Right hindlimb (tissue), 1 donor: ENCODE results near the gene ZSWIM6.

ENCODE experiments used
- DNase-seq: peaks from one replicate; pipeline ENCODE4 v3.0.0-alpha.2; 2018

The ZSWIM6 gene

DNA sequence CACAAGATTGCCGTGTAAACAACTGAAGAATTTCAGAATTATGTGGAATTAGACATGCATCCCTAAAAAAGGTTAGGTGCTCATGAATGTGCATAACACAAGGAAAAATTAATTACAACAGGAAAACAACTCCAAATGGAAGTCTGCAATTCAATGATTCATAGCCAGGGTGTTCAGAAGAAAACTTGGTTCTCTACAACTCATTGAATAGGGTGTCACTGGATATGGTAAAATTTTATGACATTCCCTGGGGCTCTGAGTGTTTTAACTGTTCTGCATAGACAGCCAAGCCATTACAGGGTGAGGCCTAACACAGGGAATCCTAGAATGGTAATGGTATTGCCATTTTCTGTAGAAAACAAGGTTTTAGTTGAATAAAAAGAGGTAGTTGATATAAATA lies 24.4 kb upstream of the ZSWIM6 start:
- DNase-seq = no peak

DNA sequence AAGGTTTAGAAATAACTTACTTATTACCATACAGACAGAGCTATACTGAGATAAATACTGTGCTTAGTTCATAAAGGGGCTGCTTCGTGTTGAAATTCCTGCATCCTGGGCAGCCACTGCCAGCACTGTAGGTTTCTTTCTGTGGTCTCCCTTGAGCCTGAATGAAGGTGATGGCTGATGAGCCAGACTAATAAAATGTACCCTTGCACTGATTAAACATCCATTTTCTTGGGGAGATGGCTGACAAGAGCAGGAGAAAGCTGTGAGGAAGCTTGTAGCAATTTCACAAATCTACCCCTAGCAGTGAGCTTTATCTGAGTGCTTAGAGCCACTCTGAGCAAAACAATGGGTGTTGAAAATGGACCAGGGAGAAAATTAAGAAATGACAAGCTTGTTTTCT lies 23.3 kb upstream of the ZSWIM6 start:
- DNase-seq = no peak

DNA sequence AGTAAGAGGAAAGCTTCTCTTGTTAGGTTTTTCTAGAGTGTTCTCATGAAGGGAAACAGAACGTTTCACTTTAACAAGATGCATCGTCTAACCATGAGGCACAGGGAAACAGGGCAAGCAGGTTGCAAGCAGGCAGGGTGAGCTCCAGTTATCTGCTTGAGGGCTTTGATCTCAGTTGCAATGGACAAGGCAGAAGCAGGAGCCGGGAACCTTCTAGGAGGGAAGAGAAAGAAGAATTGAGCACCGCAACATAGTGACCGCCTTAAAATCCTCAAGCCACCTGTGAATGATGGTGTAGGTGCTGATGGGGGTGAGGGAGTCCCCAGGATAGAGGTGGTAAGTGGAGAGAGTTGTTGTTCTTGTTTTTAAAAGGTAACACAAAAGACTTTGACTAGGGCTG lies 22.9 kb upstream of the ZSWIM6 start:
- DNase-seq = no peak

DNA sequence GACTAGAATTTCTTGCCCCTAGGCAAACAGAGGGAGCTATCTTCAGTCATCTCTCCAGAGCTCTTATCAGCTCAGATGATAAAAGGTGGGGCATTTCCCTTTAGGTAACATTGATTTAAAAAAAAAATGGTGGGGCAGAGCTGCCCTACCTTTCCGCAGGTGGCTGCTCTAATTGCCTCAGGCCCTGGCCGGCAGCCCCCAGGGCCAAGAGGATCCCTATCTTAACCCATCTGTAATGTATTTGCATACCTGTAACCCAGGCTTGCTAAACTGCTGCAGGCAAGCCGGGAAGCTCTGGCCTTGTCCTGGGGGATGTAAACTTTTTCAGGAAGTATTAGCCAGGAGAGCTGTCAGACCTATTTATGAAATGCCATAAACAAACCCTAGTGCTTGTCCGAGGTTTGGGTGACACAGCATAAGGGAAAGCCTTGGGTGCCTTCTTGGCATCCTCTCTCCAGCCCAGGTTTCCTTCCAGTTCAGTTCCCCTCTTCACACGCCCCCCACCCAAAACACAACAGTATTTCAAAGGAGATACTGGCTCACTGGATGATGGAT lies 20.9 kb upstream of the ZSWIM6 start:
- DNase-seq = no peak

DNA sequence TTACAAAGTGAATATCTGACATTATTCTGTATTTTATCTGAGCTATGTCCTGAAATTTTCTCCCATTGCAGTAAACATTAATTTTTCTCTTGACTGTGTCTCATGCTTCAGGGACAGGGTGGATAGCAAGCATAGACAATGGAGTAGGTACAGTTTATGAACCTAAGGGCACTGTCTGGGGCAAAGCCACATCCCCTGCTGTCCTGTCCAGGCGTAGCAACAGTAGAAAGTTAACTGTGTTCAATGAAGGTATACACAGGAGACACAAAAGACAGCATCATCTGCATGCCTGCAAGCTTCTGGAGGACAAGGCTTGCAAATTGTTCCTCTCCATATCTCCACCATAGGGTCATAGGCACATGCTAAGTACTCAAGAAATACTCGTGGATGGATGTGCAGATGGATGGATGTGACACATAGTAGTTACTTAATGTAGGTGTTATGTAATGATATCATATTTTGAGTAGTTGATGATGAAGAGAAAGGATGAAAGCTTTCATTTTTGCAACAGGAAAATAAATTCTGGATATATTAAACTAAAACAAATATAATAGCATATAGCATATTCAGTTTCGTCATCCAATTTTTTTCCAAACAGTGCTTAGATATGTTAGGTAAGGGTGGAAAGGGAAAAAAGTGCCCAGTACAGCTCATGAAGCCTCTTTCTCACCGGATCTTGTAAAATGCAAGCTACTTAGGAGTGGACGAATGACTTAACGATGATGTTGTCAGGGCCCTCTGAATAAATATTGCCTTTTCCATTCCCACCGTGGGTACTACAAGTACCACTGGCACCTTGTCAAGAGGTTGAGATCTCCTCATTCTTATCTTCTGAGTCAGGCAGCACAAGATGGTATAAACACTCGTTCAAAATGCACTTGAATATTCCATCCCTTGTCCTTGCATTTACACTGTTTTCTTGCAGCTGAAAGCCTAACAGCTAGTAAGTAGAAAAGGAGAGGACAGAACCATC lies 19.9 kb upstream of the ZSWIM6 start:
- no peak for DNase-seq

DNA sequence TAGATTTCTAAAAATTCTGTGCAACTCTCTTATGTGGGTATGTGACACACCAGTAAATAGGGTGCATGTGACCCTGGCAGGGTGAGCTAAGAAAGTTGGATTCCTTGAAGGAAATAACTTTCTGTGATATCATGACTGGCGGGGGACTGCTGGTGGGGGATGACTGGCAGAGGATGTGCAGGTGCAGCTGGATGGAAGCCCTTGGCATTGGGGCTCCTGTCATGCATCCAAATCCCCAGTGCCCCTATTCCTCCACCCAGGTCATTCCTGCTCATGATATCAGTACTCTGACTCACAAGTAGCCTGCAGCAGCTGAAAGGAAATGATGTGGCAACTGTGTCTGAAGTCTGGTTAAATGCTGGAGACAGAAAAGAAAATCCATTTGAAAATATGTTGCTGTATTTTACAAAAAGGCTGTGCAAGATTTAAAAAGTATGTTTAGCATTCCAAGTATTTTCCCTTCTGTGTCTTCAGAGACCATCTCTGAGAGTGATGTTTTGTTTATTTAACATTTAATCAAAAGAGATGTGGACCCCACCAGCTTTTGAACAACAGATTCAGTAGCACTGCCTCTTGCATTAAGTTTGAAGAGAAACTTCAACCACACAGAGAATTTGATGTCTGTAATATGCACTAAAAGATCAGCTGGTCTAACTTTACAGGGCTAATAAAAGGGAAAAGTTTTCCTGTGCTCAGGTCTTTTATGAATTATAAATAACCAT lies 17.9 kb upstream of the ZSWIM6 start:
- DNase-seq = no peak

DNA sequence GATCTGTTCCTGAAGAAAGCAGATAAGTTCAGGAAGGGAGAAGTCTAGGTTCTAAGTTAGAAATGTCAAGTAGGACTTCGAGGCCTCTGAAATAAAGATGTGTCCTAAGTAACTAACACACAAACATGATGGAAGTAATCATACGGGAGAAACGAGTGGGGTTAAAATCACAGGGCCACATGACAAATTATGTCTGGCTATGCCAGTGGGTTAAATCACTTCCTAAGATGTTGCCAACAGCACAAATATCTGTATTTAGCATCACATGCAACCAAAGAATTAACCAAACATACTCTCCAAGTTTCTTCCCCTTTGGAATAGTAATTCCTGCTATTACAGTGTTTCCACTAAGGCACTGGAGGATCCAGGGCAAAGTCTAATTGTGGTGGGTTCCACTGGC lies 13.7 kb upstream of the ZSWIM6 start:
- no peak for DNase-seq

DNA sequence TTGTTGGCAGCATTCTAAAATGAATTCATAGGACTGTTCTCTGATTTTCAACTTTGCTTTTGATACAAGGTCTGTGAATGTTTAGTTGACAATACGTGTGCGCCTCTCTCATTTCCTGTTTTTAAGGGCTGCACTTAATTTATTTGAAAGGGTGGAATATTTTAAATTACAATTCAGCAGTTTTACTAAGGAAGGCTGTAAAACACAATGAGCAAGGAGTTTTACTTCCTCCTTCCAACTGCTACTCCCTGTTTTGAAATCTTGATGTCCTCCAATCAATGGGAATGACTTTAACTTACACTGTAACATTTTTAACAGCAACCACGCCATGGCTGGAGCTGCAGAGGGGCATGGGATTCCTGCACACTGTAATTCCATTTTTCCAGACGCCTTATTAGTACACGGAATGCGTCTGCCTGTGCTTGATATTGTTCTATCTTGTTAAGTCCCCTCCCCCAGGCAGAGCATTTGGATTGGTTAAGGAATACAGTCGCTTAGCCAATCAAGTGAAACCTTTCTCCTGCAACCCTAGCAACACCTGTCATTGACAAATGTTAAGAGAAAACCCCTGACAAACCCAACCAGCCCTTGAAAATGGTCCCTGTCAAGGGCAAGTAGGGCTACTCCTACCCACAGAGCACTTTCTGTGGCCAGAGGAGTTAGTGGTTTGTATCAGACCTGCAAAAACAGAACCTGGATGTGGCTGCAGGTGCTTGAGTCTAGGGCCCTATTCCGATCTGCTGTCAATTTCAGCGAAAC lies 12.5 kb upstream of the ZSWIM6 start:
- no peak for DNase-seq

DNA sequence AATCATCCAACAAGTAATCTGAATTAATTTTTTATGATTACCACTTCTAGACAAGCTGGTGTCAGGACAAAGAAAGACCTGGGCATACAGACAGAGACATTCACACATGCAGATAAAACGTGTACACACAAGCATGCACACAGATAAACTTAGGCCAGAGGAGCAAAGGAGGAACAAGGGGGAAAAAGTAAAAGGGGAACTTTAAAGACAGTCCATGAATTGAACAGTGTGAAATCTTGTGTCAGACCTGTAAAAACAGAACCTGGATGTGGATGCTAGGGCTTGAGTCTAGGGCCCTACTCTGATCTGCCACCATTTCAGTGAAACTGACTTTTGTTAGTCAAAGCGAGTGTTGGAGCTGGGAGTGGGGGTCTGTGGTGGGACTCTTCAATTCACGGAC lies 11.2 kb upstream of the ZSWIM6 start:
- no peak for DNase-seq

DNA sequence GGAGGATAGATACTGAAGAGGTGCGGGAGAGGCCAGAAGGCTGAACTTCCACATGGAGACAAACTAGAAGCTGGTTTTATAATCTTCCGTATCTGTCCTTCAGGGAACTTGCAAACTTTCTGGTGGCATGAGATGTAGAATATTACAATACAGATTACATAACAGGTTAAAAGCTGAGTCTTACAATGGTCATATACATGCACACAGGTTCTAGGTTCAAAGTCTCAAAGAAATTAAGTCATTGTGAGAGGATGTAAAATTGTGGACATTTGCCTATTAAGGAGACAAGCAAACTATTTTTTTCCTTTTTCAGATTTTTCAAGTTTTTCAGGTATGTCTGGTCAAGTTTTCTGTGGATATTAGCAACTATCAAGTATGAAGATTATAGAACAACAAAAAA lies 10.4 kb upstream of the ZSWIM6 start:
- DNase-seq = no peak

DNA sequence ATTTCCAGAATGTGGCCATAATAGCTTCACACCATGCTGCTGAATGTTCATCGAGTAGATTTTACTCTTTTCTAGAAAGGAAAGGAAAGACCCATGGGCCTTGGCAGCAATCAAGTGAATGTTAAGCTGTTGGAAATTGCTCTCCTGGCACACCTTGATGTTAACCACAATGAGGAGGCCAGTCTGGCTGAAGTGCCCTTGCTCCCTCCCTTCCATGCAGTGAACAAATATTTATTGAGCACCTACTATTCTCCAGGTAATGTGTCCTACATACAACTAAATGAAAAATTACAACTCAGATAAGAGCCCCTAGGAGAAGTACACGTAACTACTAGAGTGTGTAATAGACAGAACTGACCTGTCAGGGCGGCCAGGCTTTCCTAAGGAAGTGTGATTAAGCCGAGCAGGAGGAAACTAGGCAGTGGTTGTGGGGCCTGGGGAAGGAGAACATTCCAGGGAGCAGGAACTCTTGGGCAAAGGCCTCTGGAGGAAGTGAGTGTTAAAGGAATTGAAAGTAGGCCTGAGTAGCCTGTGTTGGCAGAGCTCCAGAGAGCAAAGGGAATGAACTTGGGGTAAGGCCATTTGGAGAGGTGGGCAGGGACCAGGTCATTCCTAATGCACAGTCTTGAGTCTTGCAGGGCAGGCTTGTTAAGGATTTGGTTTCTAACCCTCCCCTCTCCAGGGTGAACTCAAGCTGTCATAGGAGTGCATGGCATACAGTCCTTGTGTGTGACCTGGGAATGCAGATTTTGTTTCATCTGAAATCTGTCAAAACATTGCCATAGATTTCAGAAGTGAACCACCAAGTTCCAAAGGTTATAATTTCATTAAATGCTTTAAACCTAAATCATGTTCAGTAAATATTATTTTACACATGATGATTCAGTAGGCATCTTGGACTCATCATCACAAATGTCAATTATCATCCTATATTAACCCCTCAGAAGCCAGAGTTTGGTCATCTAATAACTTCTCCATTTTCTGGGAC lies 9.0 kb upstream of the ZSWIM6 start:
- no peak for DNase-seq

DNA sequence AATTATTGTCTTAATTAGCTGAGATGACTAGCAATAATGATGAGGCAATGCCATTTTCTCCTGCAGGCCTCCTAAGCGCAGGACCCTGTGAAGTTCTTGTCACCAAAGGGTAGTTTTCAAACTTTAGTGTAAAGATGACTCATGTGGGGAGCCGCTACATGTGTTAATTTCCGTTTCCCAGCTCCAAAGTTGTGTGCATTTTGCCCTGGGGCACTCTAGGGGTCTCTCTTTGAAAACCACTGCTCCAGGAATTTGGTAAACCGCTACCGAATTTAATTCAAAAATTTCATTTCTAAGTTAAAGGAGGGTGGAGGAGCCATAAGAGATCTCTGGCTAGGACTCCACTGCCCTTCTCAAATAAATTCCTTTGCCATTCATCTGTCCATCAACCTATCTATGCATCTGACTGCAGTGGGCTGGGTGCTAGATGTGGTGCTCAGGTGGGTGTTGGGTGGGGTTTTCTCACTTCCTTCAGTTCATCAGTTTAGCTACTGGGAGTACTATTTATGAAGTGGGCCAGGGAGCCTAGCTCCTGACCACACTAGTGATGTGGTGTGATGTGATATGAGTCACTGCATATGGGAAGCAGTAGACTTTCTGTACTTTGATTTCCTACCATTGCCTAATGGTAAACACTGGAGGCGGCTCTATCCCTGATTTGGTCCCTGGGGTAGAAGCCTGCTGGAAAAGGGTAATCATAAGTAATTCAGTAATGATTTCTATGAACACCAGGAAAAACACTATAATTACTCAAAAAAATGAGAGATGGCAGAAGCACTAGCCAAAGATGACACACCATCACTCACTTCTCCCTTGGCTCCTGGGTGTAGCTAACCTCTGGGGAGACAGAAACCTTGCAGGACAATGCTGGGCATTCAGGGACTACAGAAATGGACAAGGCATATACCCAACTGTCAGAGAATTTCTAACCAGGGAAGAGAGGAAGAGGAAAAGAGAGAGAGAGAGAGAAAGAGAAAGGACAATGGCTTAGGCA lies 4.0 kb upstream of the ZSWIM6 start:
- no peak for DNase-seq

DNA sequence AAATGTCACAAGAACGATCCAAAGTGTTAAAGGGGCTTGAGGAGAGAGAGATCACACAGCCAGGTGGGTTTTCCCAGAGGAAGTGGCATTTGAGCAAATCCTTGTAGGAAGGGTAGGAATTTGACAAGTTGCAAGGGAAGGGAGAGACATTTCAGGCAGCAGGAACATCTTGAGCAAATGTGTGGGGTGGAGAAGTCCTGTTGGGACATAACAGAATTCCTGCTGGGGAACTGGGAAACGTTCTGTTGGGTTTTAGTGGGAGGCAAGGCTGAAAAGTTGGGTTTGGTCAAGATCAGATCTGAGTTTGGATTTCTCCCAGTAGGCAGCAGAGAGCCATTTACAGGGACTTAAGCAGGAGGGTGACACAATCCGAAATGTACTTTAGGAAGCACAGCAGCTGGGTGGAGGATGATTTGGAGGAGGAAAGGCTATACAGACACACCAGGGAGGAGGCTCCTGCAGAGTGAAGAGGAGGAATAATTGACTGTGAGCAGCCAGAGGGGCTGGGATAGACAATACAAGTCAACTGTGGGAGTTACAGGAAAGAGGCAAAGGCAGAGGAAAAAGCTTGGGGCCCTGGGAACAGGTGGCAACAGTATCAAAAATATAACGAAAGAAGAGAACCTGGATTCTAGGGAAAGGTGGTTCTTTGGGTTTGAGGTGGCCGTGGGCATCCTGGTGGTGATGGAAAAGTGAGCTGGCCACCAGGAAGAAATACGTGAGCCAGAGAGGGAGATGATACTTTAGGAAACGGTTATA lies 3.1 kb upstream of the ZSWIM6 start:
- no peak for DNase-seq

DNA sequence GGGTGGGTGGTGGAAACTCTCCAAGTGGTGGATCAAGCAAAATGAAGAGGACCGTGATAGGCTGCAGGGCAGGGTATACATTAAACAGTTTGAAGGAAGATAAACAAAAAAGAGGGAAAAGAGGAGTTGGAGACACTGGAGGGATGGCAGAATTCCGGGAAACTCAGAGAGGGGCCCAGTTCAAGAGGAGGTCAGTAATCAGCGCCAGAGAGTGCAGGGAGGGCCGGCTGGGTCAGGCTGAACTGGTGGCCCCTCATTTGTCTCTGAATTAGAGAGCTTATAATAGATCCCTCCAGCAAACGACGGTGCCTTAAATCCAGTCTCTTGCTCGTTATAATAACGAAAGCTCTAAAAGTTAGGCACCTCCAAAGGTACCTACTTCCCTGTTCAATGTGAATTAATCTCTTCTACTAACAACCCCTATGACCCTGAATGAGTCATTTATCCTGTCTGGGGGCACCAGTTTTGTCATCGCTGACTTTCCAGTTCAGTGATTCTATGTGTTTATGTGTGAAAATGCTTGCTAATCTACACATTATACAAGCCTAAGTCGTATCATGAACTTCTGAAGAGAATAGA lies 2.4 kb upstream of the ZSWIM6 start:
- no peak for DNase-seq

DNA sequence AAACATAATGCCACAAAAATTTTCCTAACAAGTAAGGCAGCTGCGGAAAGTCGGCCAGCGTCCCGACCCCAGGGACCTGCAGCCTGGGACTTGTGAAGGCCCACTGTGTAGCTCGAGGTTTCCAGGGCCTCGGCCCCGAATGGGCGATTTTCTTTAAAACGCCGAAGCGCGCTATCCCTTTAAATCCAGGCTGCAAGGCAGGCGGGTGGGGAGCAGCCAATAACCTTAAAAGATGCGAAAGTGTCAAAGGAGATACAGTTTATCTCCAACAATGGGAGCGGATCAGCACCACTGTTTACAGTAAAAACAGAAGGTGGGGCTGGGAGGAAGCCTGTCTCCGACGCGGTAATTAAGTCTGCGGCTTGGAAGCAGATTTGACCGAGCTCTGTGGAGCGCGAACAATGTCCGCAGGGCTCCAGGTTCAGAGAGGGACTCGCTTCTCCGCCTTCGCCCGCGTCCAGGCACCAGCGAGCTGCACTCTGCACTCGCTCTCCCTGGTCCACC lies 1.7 kb upstream of the ZSWIM6 start:
- peak; percentile 68 for DNase-seq

DNA sequence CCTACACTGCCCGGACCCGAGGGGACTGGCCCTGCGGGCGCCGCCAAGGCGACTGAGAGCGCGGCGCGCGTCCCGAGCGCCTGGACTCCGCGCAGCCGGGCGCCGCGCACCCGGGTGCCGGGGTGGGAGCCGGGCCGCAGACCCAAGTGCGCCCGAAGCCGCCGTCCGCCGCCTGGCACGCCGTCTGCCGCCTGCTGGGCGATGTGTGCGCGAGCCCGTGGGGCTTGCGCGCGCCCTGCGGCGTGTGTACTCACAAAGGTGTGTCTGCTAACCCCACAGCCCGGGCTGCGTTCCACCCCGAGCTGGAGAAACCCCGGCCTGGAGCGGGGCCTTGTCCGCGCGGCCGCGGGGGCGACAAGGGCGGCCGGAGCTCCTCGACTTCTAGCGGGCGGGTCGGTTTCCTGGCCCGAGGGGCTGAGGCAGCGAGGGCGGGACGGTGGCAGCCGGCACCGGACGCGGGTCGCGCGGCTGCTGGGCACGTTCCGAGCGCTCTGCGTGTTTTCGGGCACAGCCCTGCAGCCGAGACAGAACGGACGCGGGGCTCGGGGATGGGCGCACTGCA lies 1.1 kb upstream of the ZSWIM6 start:
- DNase-seq = peak; percentile 80

DNA sequence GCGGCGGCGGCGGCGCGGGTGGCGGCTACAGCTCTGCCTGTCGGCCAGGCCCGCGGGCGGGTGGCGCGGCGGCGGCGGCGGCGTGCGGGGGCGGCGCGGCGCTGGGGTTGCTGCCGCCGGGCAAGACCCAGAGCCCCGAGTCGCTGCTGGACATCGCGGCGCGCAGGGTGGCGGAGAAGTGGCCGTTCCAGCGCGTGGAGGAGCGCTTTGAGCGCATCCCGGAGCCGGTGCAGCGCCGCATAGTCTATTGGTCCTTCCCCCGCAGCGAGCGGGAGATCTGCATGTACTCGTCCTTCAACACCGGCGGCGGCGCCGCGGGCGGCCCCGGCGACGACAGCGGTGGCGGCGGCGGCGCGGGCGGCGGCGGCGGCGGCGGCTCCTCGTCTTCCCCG lies 296 bp downstream of the ZSWIM6 start:
- no peak for DNase-seq

DNA sequence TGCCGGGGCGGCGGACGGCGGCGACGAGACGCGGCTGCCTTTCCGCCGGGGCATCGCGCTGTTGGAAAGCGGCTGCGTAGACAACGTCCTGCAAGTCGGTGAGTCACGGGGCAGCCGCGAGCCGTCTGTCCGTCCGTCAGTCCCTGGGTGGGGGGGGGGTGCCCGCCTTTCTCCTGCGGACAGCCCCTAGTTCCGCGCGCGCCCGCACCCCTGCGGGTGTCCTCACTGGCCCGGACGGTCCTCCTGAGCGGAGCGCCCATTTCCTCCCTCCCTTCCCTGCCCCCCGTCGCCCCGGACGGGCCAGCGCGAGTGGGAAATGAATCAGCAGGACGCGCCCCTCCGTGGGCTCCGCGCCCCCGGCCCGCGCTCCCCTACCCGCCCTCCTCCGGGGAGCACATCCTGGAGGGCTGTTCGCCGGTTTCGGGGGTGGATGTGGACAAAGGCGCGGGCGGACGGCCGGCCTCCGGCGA lies 828 bp downstream of the ZSWIM6 start:
- DNase-seq = peak; percentile 66
